Heart left ventricle (tissue), 13 donors: ENCODE results near the gene MT2A.

Experiments used
- POLR2A ChIP-seq, 2 donors: fragments of 450-650 bp; IDR thresholded peaks; one replicate each; pipeline ENCODE4 v1.6.1; 2017; ENCODE audit warnings: antibody characterized with exemption in 2 of 2, mild to moderate bottlenecking in 2 of 2, moderate library complexity in 2 of 2
- TF ChIP-seq, protein P1 (sequence below), 12 donors: fragments of 200-600 bp; sonication (generic) in 4 of 12; IDR thresholded peaks; one replicate each; pipeline versions ENCODE4 v1.5.0 to v1.8.0; 2018 to 2022; ENCODE audit warnings: antibody characterized with exemption in 12 of 12, mild to moderate bottlenecking in 5 of 12
- donor health status: ischemic (EF 13 %, LVEDD 7.1; RV severe dilation, severe dysfunction).
- donor health status: DM: no; HTN: yes; CAD: no.
- donor health status: DM: no; HTN: no; CAD: no.
- donor health status: ischemic (EF 25% LVEDD 6.9; RV normal size, moderate dysfunction).
- donor health status: ischemic (EF 25% LVEDD 5.7; RV mildly dilated, moderate dysfunction).
- donor health status: ischemic (EF 35%, LVEDD 5.7; RV mildly dilated, moderate dysfunction).
- donor health status: nonischemic (EF 11% LVEDD 7.7; RV severe dilation, severe dysfunction).
- donor health status: DM: yes; HTN: yes; CAD: no.
- donor health status: PGD.
- donor health status: ischemic (EF 29% LVEDD 5.4; RV normal size, mild dysfunction).
- donor health status: nonischemic (EF 23%, LVEDD 6.1; RV moderate dilation, normal function).

DNA sequence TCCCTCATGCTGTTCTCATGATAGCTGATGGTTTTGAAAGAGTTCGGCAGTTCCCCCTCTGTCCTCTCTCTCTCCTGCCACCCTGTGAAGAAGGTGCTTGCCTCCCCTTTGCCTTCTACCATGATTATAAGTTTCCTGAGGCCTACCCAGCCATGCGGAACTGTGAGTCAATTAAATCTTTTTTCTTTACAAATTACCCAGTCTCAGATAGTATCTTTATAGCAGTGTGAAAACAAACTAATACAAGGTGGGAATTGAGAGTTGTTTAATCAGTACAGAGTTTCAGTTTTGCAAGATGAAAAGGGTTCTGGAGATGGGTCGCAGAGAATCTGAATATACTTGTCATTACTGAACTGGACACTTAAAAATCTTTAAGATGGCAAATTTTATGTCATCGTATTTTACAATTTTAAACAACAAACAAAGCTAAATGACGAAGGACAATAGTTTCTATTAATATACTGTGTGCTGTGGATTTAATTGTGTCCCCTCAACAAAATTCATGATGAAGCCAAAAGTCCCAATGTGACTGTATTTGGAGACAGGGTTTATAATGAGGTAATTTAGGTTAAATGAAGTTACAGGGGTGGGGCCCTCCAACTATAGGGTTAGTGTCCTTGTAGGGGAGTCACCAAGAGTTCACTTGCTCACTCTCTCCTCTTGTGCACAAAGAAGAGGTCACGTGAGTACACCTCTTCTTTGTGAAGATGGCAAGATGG, 14.7 kb upstream of the MT2A start:
- no peak for TF ChIP-seq POLR2A (IDR thresholded peaks at IDR 0.05)
- TF ChIP-seq, protein P1, sequence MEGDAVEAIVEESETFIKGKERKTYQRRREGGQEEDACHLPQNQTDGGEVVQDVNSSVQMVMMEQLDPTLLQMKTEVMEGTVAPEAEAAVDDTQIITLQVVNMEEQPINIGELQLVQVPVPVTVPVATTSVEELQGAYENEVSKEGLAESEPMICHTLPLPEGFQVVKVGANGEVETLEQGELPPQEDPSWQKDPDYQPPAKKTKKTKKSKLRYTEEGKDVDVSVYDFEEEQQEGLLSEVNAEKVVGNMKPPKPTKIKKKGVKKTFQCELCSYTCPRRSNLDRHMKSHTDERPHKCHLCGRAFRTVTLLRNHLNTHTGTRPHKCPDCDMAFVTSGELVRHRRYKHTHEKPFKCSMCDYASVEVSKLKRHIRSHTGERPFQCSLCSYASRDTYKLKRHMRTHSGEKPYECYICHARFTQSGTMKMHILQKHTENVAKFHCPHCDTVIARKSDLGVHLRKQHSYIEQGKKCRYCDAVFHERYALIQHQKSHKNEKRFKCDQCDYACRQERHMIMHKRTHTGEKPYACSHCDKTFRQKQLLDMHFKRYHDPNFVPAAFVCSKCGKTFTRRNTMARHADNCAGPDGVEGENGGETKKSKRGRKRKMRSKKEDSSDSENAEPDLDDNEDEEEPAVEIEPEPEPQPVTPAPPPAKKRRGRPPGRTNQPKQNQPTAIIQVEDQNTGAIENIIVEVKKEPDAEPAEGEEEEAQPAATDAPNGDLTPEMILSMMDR (IDR thresholded peaks at IDR 0.05) = no peak
